LNCaP clone FGC (cell line): Measurements from ENCODE around the gene TASP1.
A peak's percentile ranks its signal among the peaks of the same experiment; 100 is the strongest.

ENCODE experiments used
- DNase-seq: peaks from one replicate; pipeline ENCODE4 v3.0.0-alpha.2; 2011; ENCODE audit warnings: low read depth
- H3K4me3 ChIP-seq: 2 replicates; pipeline ENCODE4 v1.5.1; 2011; ENCODE audit warnings: mild to moderate bottlenecking, low read depth, low read length, control low read depth
- TF ChIP-seq, protein P1 (sequence below): IDR thresholded peaks from 2 replicates; pipeline ENCODE4 v1.5.1; 2012; ENCODE audit warnings: mild to moderate bottlenecking; ENCODE audit not compliant: control insufficient read depth, insufficient read depth; ENCODE audit errors: extremely low read depth

The TASP1 gene

DNA sequence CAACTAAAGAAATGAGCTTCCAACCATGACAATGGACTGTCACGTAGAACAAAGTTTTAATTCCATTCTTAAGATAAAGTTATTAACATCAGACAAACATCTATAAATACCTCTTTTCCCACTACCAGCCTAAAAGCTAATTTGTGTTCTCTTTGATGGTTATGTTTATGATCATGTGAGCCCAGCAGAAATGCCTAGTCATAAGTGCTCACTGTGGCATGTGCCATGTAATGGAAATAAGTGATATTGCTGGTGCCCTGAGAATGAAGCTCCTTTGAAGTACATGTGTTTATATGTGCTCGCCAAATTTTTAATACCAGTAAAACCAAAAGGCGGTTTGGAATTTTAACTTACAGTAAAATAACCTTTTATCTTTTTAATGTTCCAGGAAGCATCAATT lies 211.9 kb downstream of the TASP1 start:
- H3K4me3 ChIP-seq = no peak overlapping the region
- TF ChIP-seq, protein P1, sequence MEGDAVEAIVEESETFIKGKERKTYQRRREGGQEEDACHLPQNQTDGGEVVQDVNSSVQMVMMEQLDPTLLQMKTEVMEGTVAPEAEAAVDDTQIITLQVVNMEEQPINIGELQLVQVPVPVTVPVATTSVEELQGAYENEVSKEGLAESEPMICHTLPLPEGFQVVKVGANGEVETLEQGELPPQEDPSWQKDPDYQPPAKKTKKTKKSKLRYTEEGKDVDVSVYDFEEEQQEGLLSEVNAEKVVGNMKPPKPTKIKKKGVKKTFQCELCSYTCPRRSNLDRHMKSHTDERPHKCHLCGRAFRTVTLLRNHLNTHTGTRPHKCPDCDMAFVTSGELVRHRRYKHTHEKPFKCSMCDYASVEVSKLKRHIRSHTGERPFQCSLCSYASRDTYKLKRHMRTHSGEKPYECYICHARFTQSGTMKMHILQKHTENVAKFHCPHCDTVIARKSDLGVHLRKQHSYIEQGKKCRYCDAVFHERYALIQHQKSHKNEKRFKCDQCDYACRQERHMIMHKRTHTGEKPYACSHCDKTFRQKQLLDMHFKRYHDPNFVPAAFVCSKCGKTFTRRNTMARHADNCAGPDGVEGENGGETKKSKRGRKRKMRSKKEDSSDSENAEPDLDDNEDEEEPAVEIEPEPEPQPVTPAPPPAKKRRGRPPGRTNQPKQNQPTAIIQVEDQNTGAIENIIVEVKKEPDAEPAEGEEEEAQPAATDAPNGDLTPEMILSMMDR = no peak
- DNase-seq = no peak

GRCh38 chr20:13425381-13426135 lies 213.2 kb downstream of the TASP1 start:
- H3K4me3 ChIP-seq = no peak overlapping the region
- no peak for DNase-seq
- TF ChIP-seq, protein P1 = no peak

GRCh38 chr20:13424174-13424833 lies 214.4 kb downstream of the TASP1 start:
- DNase-seq = no peak
- H3K4me3 ChIP-seq = no peak overlapping the region
- TF ChIP-seq, protein P1 = no peak

- no peak overlapping the region for H3K4me3 ChIP-seq
- TF ChIP-seq, protein P1 = peak; percentile 22; the same call in 1 of the 2 replicates
- no peak for DNase-seq
Observed at GRCh38 chr20:13423472-13424173, 215.1 kb downstream of the TASP1 start.

GRCh38 chr20:13422637-13423036 lies 216.1 kb downstream of the TASP1 start:
- TF ChIP-seq, protein P1 = no peak
- no peak for DNase-seq
- H3K4me3 ChIP-seq = no peak overlapping the region

DNA sequence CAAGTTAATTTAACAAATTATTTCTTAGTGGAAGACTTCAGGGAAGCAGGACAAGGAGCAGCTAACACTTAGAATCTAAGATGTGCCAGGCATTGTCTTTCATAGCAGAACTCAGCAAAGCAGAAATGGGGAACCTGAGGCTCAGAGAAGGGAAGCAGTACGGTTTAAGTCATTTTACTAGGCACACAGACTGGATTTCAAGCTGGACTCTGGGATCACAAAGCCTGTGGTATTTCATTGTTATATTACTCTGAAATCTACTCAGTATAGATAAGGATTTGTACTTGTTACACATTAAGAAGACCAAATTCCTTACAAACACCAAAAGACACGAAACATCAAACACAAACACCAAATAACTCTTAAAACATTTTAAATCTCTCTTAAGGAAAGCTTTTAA lies 218.1 kb downstream of the TASP1 start:
- TF ChIP-seq, protein P1 = no peak
- no peak for DNase-seq
- H3K4me3 ChIP-seq = no peak overlapping the region
